ENCODE data around the gene PXMP2.

PXMP2 gene

GRCh38 chr12:132687211-132688164, at the start of gene PXMP2, which contains the start of gene POLE:
PXMP2 (plus strand) TSS chr12:132687587; CDS start chr12:132687671, 84 bp downstream.
POLE (minus strand) TSS chr12:132687342; CDS start chr12:132687315, 27 bp downstream.
- DNase-seq (ENCODE audit: low read depth), result peak; percentile 96

- no peak for DNase-seq (ENCODE audit: low read depth)
These were observed 49.6 kb upstream of the PXMP2 start for GRCh38 chr12:132637811-132638210.

GRCh38 chr12:132638541-132639408, 48.6 kb upstream of the PXMP2 start:
- DNase-seq (ENCODE audit: low read depth), result no peak

GRCh38 chr12:132639956-132640520, 47.3 kb upstream of the PXMP2 start:
- DNase-seq (ENCODE audit: low read depth), result no peak

- DNase-seq (ENCODE audit: low read depth), result no peak
These were observed 46.5 kb upstream of the PXMP2 start for GRCh38 chr12:132640936-132641335.

GRCh38 chr12:132641811-132642650, 45.4 kb upstream of the PXMP2 start:
- no peak for DNase-seq (ENCODE audit: low read depth)

GRCh38 chr12:132642846-132643835, 44.2 kb upstream of the PXMP2 start:
- no peak for DNase-seq (ENCODE audit: low read depth)

- no peak for DNase-seq (ENCODE audit: low read depth)
These were observed 40.5 kb upstream of the PXMP2 start for GRCh38 chr12:132646850-132647249.

- DNase-seq (ENCODE audit: low read depth), result no peak
These were observed 39.5 kb upstream of the PXMP2 start for GRCh38 chr12:132647858-132648257.

GRCh38 chr12:132648616-132649225, 38.7 kb upstream of the PXMP2 start:
- DNase-seq (ENCODE audit: low read depth), result no peak

- DNase-seq (ENCODE audit: low read depth), result no peak
These were observed 38.0 kb upstream of the PXMP2 start for GRCh38 chr12:132649226-132649945.

GRCh38 chr12:132651444-132652100, 35.8 kb upstream of the PXMP2 start:
- no peak for DNase-seq (ENCODE audit: low read depth)

GRCh38 chr12:132653567-132654290, 33.7 kb upstream of the PXMP2 start:
- DNase-seq (ENCODE audit: low read depth), result no peak

- DNase-seq (ENCODE audit: low read depth), result no peak
These were observed 30.2 kb upstream of the PXMP2 start for GRCh38 chr12:132657004-132657727.

- DNase-seq (ENCODE audit: low read depth), result no peak
These were observed 29.1 kb upstream of the PXMP2 start for GRCh38 chr12:132658149-132658894.

GRCh38 chr12:132659146-132659545, 28.2 kb upstream of the PXMP2 start:
- DNase-seq (ENCODE audit: low read depth), result no peak
